GM18873 (cell line): Measurements from ENCODE around the gene PSMA5.
A peak's percentile ranks its signal among the peaks of the same experiment; 100 is the strongest.
"Not testable (repeated sequence)": the region's sequence is repeated elsewhere in the genome, so short reads cannot be mapped to it uniquely, and the experiment has no call there.

Experiments used
- ATAC-seq: cut with Tn5 transposase; IDR thresholded peaks from one replicate; pipeline ENCODE4 v1.9.1; 2021; ENCODE audit warnings: mild to moderate bottlenecking, moderate library complexity, moderate number of reproducible peaks; ENCODE audit not compliant: unreplicated experiment, low FRiP score

The PSMA5 gene

GRCh38 chr1:109434484-109434883 lies 8.2 kb upstream of the PSMA5 start:
- ATAC-seq = no peak

- ATAC-seq = no peak
Observed at GRCh38 chr1:109433322-109433721, 7.1 kb upstream of the PSMA5 start.

- ATAC-seq = no peak
Observed at GRCh38 chr1:109432336-109432735, 6.1 kb upstream of the PSMA5 start.

GRCh38 chr1:109427171-109427467 lies 871 bp upstream of the PSMA5 start:
- ATAC-seq = no peak

- ATAC-seq = peak; percentile 8
Observed at GRCh38 chr1:109425391-109426280, 612 bp downstream of the PSMA5 start.

GRCh38 chr1:109423498-109423897 lies 2.8 kb downstream of the PSMA5 start:
- ATAC-seq = no peak

GRCh38 chr1:109412551-109412950 lies 13.7 kb downstream of the PSMA5 start:
- ATAC-seq = no peak

GRCh38 chr1:109404838-109405237 lies 21.4 kb downstream of the PSMA5 start:
- ATAC-seq = no peak

- no peak for ATAC-seq
Observed at GRCh38 chr1:109402025-109402424, 24.2 kb downstream of the PSMA5 start.

- no peak for ATAC-seq
Observed at GRCh38 chr1:109400035-109400655, 26.1 kb downstream of the PSMA5 start.

- no peak for ATAC-seq
Observed at GRCh38 chr1:109399326-109399957, 26.8 kb downstream of the PSMA5 start.

- no peak for ATAC-seq
Observed at GRCh38 chr1:109398343-109399225, 27.7 kb downstream of the PSMA5 start.

GRCh38 chr1:109397581-109398342 lies 28.5 kb downstream of the PSMA5 start, which contains the start of gene SORT1:
TSS of gene SORT1 (minus strand) at chr1:109397918. CDS start at chr1:109397892, 26 bp downstream.
- no peak for ATAC-seq

GRCh38 chr1:109396871-109397580 lies 29.2 kb downstream of the PSMA5 start:
- no peak for ATAC-seq

- no peak for ATAC-seq
Observed at GRCh38 chr1:109396513-109396839, 29.8 kb downstream of the PSMA5 start.

- ATAC-seq = no peak
Observed at GRCh38 chr1:109395602-109396512, 30.4 kb downstream of the PSMA5 start.

- not testable (repeated sequence) for ATAC-seq
Observed at GRCh38 chr1:109395282-109395599, 31.0 kb downstream of the PSMA5 start.

GRCh38 chr1:109394591-109395281 lies 31.5 kb downstream of the PSMA5 start:
- no peak for ATAC-seq
